ENCODE data around the gene FARS2.

- TF ChIP-seq CTCF (IDR thresholded peaks at IDR 0.05), result no peak; the same call in 1 of the 2 replicates
- TF ChIP-seq JUND (IDR thresholded peaks at IDR 0.05), result no peak
Measured at GRCh38 chr6:5213836-5214235, 47.5 kb upstream of the FARS2 start.
